Measurements from ENCODE around the gene NIPAL4.
"Not testable (repeated sequence)": the region's sequence is repeated elsewhere in the genome, so short reads cannot be mapped to it uniquely, and the experiment has no call there.

The NIPAL4 gene

GRCh38 chr5:157463621-157464518 is 3.9 kb downstream of the NIPAL4 start:
- peak; percentile 81 for DNase-seq (ENCODE audit: low read depth)

GRCh38 chr5:157464519-157465171 is 4.6 kb downstream of the NIPAL4 start:
- peak; percentile 94 for DNase-seq (ENCODE audit: low read depth)

- DNase-seq (ENCODE audit: low read depth), result no peak
Measured at GRCh38 chr5:157468293-157468965, 8.4 kb downstream of the NIPAL4 start.

GRCh38 chr5:157469073-157469472 is 9.1 kb downstream of the NIPAL4 start:
- DNase-seq (ENCODE audit: low read depth), result no peak

- no peak for DNase-seq (ENCODE audit: low read depth)
Measured at GRCh38 chr5:157469687-157470086, 9.7 kb downstream of the NIPAL4 start.

GRCh38 chr5:157470631-157471030 is 10.6 kb downstream of the NIPAL4 start:
- DNase-seq (ENCODE audit: low read depth), result no peak

GRCh38 chr5:157471709-157472108 is 11.7 kb downstream of the NIPAL4 start:
- peak; percentile 71 for DNase-seq (ENCODE audit: low read depth)

GRCh38 chr5:157473383-157474320 is 13.6 kb downstream of the NIPAL4 start:
- DNase-seq (ENCODE audit: low read depth), result peak; percentile 75

GRCh38 chr5:157475432-157475831 is 15.4 kb downstream of the NIPAL4 start:
- DNase-seq (ENCODE audit: low read depth), result no peak

- peak; percentile 84 for DNase-seq (ENCODE audit: low read depth)
Measured at GRCh38 chr5:157476702-157477408, 16.8 kb downstream of the NIPAL4 start.

- DNase-seq (ENCODE audit: low read depth), result no peak
Measured at GRCh38 chr5:157477814-157478494, 17.9 kb downstream of the NIPAL4 start.

GRCh38 chr5:157478726-157479125 is 18.7 kb downstream of the NIPAL4 start:
- DNase-seq (ENCODE audit: low read depth), result no peak

- DNase-seq (ENCODE audit: low read depth), result peak; percentile 23
Measured at GRCh38 chr5:157479166-157479565, 19.2 kb downstream of the NIPAL4 start.

- DNase-seq (ENCODE audit: low read depth), result no peak
Measured at GRCh38 chr5:157479612-157480510, 19.8 kb downstream of the NIPAL4 start.

- no peak for DNase-seq (ENCODE audit: low read depth)
Measured at GRCh38 chr5:157481265-157481664, 21.3 kb downstream of the NIPAL4 start.

GRCh38 chr5:157481666-157482065 is 21.7 kb downstream of the NIPAL4 start:
- DNase-seq (ENCODE audit: low read depth), result no peak

- DNase-seq (ENCODE audit: low read depth), result not testable (repeated sequence)
Measured at GRCh38 chr5:157482702-157483101, 22.7 kb downstream of the NIPAL4 start.

GRCh38 chr5:157484768-157485167 is 24.8 kb downstream of the NIPAL4 start:
- DNase-seq (ENCODE audit: low read depth), result no peak

- DNase-seq (ENCODE audit: low read depth), result no peak
Measured at GRCh38 chr5:157485340-157485739, 25.3 kb downstream of the NIPAL4 start.

Data from ELR (cell line).